ENCODE results near the gene RPS17.

- TF ChIP-seq EZH2 (IDR thresholded peaks at IDR 0.05) (no peak), POLR2AphosphoS5 (IDR thresholded peaks at IDR 0.05; ENCODE audit: borderline replicate concordance, low read depth, low read length) (no peak), FOXP2 (optimal IDR thresholded peaks at IDR 0.05; ENCODE audit: control extremely low read depth, extremely low read length, insufficient read depth) (no peak)
These were observed 16.2 kb upstream of the RPS17 start for GRCh38 chr15:82556315-82557035.

Measured in SK-N-MC (cell line).